Left lung (tissue), 10 donors: Measurements from ENCODE around the gene CRABP1. TPM values are rescaled to one million over a fixed set of nuclear protein-coding genes. Genes with fewer than 3 reads are reported as not detected.

Experiments
- ATAC-seq: fragments of 200-7000 bp; cut with Tn5 transposase; one replicate; pipeline ENCODE4 v1.9.1; 2020; ENCODE audit warnings: moderate library complexity
- DNase-seq, 4 donors: peaks; one replicate each; pipeline ENCODE4 v3.0.0-alpha.2; 2013 to 2020
- H3K27ac ChIP-seq, 2 donors: fragments of 200-600 bp; sonication (generic) in 1 of 2; one replicate each; pipeline versions ENCODE4 v1.5.0 to v1.8.0; 2020 to 2021
- H3K27me3 ChIP-seq, 2 donors: fragments of 200-600 bp; sonication (generic) in 1 of 2; one replicate each; pipeline versions ENCODE4 v1.5.0 to v1.8.0; 2020 to 2021
- H3K36me3 ChIP-seq, 2 donors: fragments of 200-600 bp; sonication (generic) in 1 of 2; one replicate each; pipeline versions ENCODE4 v1.5.0 to v1.8.0; 2020 to 2021
- H3K4me1 ChIP-seq, 2 donors: fragments of 200-600 bp; one replicate each; pipeline ENCODE4 v1.8.0; 2021
- H3K4me3 ChIP-seq, 2 donors: fragments of 200-600 bp; sonication (generic) in 1 of 2; one replicate each; pipeline versions ENCODE4 v1.5.0 to v1.8.0; 2020 to 2021; ENCODE audit warnings: mild to moderate bottlenecking in 1 of 2
- H3K9me3 ChIP-seq, 2 donors: fragments of 200-600 bp; sonication (generic) in 1 of 2; one replicate each; pipeline versions ENCODE4 v1.5.0 to v1.8.0; 2020 to 2021
- intact Hi-C, 2 donors: fragments of 100-400 bp; cut with DNase I; formaldehyde crosslinking; loops; one replicate each; pipeline versions ENCODE4 v1.11.2 to v1.14.2; 2022
- polyA plus RNA-seq, 6 donors: library from polyadenylated mRNA; unstranded; fragments of 120-200 nt; gene quantifications; one replicate each; pipeline ENCODE4 v1.2.1, GENCODE V29; 2013; ENCODE audit not compliant: insufficient read length in 6 of 6
- total RNA-seq, 2 donors: library from RNA; stranded (reverse); fragmentation: NEBNext Ultra II Directional; extraction: Animal tissue kit (Norgen Biotek cat#: 25700); gene quantifications; one replicate each; pipeline ENCODE4 v1.2.1, GENCODE V29; 2021
- TF ChIP-seq, protein P1 (sequence below), 2 donors: fragments of 200-600 bp; sonication (generic) in 1 of 2; IDR thresholded peaks; one replicate each; pipeline versions ENCODE4 v1.5.0 to v1.8.0; 2021; ENCODE audit warnings: antibody characterized with exemption in 2 of 2
- donor health status: DM: no; HTN: yes; CAD: no.
- donor health status: DM: no; HTN: no; CAD: no.

The CRABP1 gene
- total and polyA plus RNA-seq, 8 donors = 0.29 to 0.79 (median 0.40) TPM; not detected in 2

DNA sequence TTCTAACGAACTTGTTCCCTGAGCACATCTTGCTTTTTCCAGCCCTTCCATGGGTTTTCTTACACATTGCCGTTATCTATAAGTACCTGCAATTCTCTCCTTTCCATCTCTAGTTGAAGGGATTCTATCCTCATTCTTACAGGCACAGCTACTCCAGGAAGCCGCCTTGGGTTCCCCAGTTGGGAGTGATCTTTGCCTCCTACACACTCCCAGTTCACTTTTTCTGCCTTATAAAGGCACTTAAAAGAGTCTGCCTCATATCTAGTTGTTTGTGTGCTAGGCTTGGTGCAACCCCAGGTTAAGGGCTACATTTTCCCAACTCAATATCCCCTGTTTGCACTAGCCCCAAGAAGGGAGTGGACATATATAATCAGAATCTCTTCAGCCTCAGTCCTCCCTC lies 53.9 kb downstream of the CRABP1 start:
- TF ChIP-seq, protein P1, sequence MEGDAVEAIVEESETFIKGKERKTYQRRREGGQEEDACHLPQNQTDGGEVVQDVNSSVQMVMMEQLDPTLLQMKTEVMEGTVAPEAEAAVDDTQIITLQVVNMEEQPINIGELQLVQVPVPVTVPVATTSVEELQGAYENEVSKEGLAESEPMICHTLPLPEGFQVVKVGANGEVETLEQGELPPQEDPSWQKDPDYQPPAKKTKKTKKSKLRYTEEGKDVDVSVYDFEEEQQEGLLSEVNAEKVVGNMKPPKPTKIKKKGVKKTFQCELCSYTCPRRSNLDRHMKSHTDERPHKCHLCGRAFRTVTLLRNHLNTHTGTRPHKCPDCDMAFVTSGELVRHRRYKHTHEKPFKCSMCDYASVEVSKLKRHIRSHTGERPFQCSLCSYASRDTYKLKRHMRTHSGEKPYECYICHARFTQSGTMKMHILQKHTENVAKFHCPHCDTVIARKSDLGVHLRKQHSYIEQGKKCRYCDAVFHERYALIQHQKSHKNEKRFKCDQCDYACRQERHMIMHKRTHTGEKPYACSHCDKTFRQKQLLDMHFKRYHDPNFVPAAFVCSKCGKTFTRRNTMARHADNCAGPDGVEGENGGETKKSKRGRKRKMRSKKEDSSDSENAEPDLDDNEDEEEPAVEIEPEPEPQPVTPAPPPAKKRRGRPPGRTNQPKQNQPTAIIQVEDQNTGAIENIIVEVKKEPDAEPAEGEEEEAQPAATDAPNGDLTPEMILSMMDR (IDR thresholded peaks at IDR 0.05) = no peak
- intact Hi-C loops = no loop called here
- DNase-seq (no peak), ATAC-seq (no peak)
- no peak overlapping the region for H3K4me3 ChIP-seq
- H3K9me3 ChIP-seq = no peaks in the 10 kb centered on the region
- H3K27me3 ChIP-seq = no peaks in the 10 kb centered on the region
- no peaks in the 10 kb centered on the region for H3K4me1 ChIP-seq
- H3K36me3 ChIP-seq = no peaks in the 10 kb centered on the region
- no peak overlapping the region for H3K27ac ChIP-seq

- no peak for ATAC-seq
- DNase-seq = no peak
- Histone ChIP-seq H3K27ac (no peak overlapping the region), H3K4me1 (no peaks in the 10 kb centered on the region), H3K9me3 (no peaks in the 10 kb centered on the region), H3K27me3 (no peaks in the 10 kb centered on the region), H3K36me3 (no peaks in the 10 kb centered on the region), H3K4me3 (no peak overlapping the region)
- intact Hi-C loops = no loop called here
- TF ChIP-seq, protein P1 (IDR thresholded peaks at IDR 0.05) = no peak
Observed at GRCh38 chr15:78394981-78395616, 54.9 kb downstream of the CRABP1 start.

GRCh38 chr15:78396186-78396814 lies 56.1 kb downstream of the CRABP1 start:
- no peaks in the 10 kb centered on the region for H3K4me1 ChIP-seq
- H3K27ac ChIP-seq = no peak overlapping the region
- no peaks in the 10 kb centered on the region for H3K9me3 ChIP-seq
- no peak for ATAC-seq
- intact Hi-C loops = no loop called here
- no peaks in the 10 kb centered on the region for H3K36me3 ChIP-seq
- H3K4me3 ChIP-seq = no peak overlapping the region
- TF ChIP-seq, protein P1 (IDR thresholded peaks at IDR 0.05) = no peak
- H3K27me3 ChIP-seq = no peaks in the 10 kb centered on the region
- no peak for DNase-seq

DNA sequence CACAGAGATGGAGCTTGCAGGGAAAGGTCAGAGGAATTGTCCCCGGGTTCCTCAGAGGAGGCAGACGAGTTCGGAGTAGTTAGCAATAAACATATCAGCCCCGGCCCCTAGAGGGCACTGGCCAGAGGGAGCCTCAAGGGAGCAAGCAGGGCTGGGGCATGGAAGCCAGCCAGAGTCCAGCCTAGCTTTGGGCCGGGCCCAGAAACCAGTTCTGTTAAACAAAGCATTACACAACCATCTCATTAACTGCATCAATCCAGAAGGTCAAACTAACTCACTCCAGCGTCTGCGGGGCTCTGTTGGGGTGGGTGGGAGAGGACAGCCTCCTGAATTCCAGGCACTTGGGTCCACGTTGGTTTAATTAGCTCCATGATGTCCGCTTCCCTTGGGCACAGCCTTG lies 56.8 kb downstream of the CRABP1 start:
- TF ChIP-seq, protein P1 (IDR thresholded peaks at IDR 0.05) = no peak
- no peaks in the 10 kb centered on the region for H3K36me3 ChIP-seq
- peak in 3 of 4 donors; percentile 54 to 78 (median 61) for DNase-seq
- H3K4me3 ChIP-seq = no peak overlapping the region
- intact Hi-C loops = no loop called here
- H3K4me1 ChIP-seq = no peaks in the 10 kb centered on the region
- peak; percentile 89 for ATAC-seq
- no peak overlapping the region for H3K27ac ChIP-seq
- H3K27me3 ChIP-seq = no peaks in the 10 kb centered on the region
- H3K9me3 ChIP-seq = no peaks in the 10 kb centered on the region

GRCh38 chr15:78397382-78397781 lies 57.2 kb downstream of the CRABP1 start:
- Histone ChIP-seq H3K4me1 (no peaks in the 10 kb centered on the region), H3K4me3 (no peak overlapping the region), H3K9me3 (no peaks in the 10 kb centered on the region), H3K27me3 (no peaks in the 10 kb centered on the region), H3K36me3 (no peaks in the 10 kb centered on the region), H3K27ac (no peak overlapping the region)
- DNase-seq (no peak), ATAC-seq (no peak)
- intact Hi-C loops = no loop called here
- TF ChIP-seq, protein P1 (IDR thresholded peaks at IDR 0.05) = no peak

Other genes with a start within 250 kb of the CRABP1 start
- gene SH2D7, start 247.8 kb upstream of the CRABP1 start, total RNA-seq = not detected
- gene SH2D7, start 247.8 kb upstream of the CRABP1 start, polyA plus RNA-seq = under 1 TPM; 0.27 to 0.69 (median 0.55) TPM
- 1 to 10 TPM; 1.3 to 3.5 TPM for gene CIB2, start 208.9 kb upstream of the CRABP1 start, total RNA-seq
- 10 to 100 TPM; 20.2 to 31.9 (median 28.5) TPM for gene CIB2, start 208.9 kb upstream of the CRABP1 start, polyA plus RNA-seq
- gene IDH3A, start 191.0 kb upstream of the CRABP1 start, total RNA-seq = 10 to 100 TPM; 60.3 to 81.1 TPM
- gene IDH3A, start 191.0 kb upstream of the CRABP1 start, polyA plus RNA-seq = 10 to 100 TPM; 35.8 to 55.6 (median 44.2) TPM
- 1 to 10 TPM in 1 of 2 donors, not detected in 1; 1.9 TPM for gene ACSBG1, start 105.8 kb upstream of the CRABP1 start, total RNA-seq
- gene ACSBG1, start 105.8 kb upstream of the CRABP1 start, polyA plus RNA-seq = 1 to 10 TPM in 1 of 6 donors, under 1 TPM in 5; 0.42 to 1.4 (median 0.74) TPM
- 10 to 100 TPM; 17.2 to 22.3 TPM for gene DNAJA4, start 75.8 kb upstream of the CRABP1 start, total RNA-seq
- 10 to 100 TPM; 28.1 to 45.3 (median 38.6) TPM for gene DNAJA4, start 75.8 kb upstream of the CRABP1 start, polyA plus RNA-seq
- gene SKIC8, start 40.7 kb upstream of the CRABP1 start, total RNA-seq = 10 to 100 TPM; 36.1 to 42.2 TPM
- 100 to 1,000 TPM; 100 to 122 (median 110) TPM for gene SKIC8, start 40.7 kb upstream of the CRABP1 start, polyA plus RNA-seq
- gene IREB2, start 97.9 kb downstream of the CRABP1 start, total RNA-seq = 10 to 100 TPM; 42.3 to 53.5 TPM
- gene IREB2, start 97.9 kb downstream of the CRABP1 start, polyA plus RNA-seq = 10 to 100 TPM; 67.2 to 81.8 (median 74.1) TPM
- gene HYKK, start 167.2 kb downstream of the CRABP1 start, total RNA-seq = 1 to 10 TPM; 3.3 to 5.0 TPM
- gene HYKK, start 167.2 kb downstream of the CRABP1 start, polyA plus RNA-seq = 1 to 10 TPM; 4.2 to 6.6 (median 6.1) TPM
- 100 to 1,000 TPM; 143 to 171 TPM for gene PSMA4, start 200.1 kb downstream of the CRABP1 start, total RNA-seq
- 100 to 1,000 TPM; 204 to 233 (median 228) TPM for gene PSMA4, start 200.1 kb downstream of the CRABP1 start, polyA plus RNA-seq
- 1 to 10 TPM; 1.3 to 2.5 TPM for gene CHRNA5, start 225.2 kb downstream of the CRABP1 start, total RNA-seq
- gene CHRNA5, start 225.2 kb downstream of the CRABP1 start, polyA plus RNA-seq = 1 to 10 TPM; 1.1 to 2.7 (median 1.9) TPM